22Rv1 (cell line): Measurements from ENCODE around the gene GRN.
"Not testable (repeated sequence)": the region's sequence is repeated elsewhere in the genome, so short reads cannot be mapped to it uniquely, and the experiment has no call there.

Experiments
- H3K27ac ChIP-seq: fragments of 450-650 bp; 2 replicates; pipeline ENCODE4 v1.5.1; 2017
- ZFX ChIP-seq: fragments of 450-650 bp; IDR thresholded peaks from 2 replicates; pipeline ENCODE4 v1.6.1; 2017; ENCODE audit warnings: antibody characterized with exemption, borderline replicate concordance
- TF ChIP-seq, protein P1 (sequence below): fragments of 450-650 bp; IDR thresholded peaks from 2 replicates; pipeline ENCODE4 v1.5.1; 2017; ENCODE audit warnings: mild to moderate bottlenecking

Gene GRN

DNA sequence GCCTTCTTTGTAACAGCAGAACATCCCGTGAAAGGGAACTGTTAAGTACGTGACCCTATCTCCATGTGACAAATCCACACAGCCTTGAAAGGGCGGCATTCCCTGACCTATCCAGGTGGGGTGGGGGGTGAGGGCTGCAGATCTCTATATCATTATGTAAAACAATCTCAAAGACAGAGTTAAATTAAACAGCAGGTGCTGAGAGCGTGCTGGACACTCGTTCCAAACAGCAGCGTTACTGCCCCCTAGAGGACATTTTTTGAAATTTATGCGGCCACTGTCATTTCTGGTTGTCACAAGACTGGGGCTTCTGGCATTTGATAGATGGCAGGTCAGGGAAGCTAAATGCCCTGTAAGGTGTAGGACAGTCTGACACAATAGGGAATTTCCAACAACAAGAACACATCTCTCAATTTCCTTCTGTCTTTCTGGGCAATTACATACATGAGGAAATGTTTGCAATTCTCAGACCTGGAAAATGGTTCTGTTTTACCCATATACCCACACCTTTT lies 13.8 kb upstream of the GRN start:
- TF ChIP-seq, protein P1, sequence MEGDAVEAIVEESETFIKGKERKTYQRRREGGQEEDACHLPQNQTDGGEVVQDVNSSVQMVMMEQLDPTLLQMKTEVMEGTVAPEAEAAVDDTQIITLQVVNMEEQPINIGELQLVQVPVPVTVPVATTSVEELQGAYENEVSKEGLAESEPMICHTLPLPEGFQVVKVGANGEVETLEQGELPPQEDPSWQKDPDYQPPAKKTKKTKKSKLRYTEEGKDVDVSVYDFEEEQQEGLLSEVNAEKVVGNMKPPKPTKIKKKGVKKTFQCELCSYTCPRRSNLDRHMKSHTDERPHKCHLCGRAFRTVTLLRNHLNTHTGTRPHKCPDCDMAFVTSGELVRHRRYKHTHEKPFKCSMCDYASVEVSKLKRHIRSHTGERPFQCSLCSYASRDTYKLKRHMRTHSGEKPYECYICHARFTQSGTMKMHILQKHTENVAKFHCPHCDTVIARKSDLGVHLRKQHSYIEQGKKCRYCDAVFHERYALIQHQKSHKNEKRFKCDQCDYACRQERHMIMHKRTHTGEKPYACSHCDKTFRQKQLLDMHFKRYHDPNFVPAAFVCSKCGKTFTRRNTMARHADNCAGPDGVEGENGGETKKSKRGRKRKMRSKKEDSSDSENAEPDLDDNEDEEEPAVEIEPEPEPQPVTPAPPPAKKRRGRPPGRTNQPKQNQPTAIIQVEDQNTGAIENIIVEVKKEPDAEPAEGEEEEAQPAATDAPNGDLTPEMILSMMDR, result peak; percentile 94
- no peak for TF ChIP-seq ZFX
- no peak overlapping the region for H3K27ac ChIP-seq

DNA sequence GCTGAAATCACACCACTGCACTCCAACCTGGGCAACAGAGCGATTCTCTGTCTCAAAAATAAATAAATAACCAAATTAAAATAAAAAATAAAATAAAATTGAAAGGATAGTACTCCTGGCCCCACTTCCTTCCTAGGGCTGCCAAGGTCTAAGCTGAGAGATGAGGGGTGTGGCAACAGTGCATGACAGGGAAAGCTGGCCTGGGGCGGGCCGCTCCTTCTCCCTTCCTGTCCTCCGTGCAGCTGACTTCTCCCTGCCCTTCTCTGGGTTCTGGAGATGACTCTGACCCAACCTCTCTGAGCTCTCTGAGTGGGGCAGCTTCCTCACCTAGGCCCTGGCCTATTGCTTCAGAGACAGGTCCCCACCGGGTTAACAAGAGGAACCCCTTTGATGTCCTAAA lies 11.7 kb upstream of the GRN start:
- TF ChIP-seq, protein P1, result no peak
- no peak for TF ChIP-seq ZFX
- H3K27ac ChIP-seq, result no peak overlapping the region

DNA sequence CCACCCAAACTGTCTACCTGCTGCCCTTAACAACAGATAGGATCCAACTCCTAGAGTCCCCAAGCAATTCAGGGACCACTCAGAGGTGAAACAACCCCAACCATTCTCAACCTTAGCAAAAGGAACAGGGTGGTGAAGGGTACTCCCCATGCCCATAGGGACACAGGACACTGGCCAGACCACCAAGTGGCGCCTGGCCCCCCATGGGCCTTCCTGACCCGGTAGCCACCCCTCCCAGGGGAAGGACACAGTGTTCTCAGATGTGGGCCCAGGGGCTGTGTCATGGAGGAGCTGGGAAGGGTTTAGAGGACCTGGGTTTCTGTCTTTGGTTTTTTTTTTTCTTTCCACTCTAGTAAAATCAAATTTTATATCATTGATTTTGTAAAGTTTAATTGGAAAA lies 10.8 kb upstream of the GRN start:
- no peak overlapping the region for H3K27ac ChIP-seq
- TF ChIP-seq ZFX, result no peak
- TF ChIP-seq, protein P1, result no peak

DNA sequence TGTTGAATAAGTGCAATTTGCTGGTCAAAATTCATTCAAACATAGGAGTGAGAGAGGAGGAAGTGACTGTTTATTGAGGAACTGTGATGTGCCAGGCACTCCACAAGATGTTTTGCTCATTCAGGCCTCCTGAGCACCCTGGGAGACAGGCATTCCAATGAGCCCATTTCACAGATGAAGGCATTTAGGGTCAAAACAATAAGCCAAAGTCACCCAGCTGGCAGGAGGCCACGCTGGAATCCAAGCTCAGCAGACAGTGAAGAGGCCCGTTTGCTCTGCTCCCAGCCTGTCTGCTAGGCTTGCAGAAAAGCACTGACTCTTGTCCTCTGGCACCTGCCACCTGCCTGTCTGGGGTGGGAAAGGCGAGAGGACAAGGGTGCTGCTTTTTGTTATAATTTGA lies 10.4 kb upstream of the GRN start:
- H3K27ac ChIP-seq, result no peak overlapping the region
- TF ChIP-seq, protein P1, result no peak
- no peak for TF ChIP-seq ZFX

DNA sequence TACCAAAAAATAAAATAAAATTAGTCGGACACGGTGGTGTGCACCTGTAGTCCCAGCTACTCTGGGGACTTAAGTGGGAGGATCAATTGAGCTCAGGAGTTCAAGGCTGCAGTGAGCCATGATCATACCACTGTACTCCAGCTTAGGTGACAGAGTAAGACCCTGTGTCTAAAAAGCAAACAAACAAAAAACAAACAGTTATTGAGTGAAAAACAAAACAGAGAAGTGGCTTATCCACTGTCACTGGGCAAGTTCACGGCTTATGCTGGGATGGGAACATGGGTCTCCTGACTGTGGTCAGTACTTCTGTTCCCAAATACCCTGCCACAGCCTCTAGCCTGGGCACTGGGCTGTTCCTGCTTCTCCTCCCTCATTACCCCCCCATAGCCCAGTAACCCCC lies 9.5 kb upstream of the GRN start:
- TF ChIP-seq ZFX, result no peak
- TF ChIP-seq, protein P1, result no peak
- H3K27ac ChIP-seq, result no peak overlapping the region

DNA sequence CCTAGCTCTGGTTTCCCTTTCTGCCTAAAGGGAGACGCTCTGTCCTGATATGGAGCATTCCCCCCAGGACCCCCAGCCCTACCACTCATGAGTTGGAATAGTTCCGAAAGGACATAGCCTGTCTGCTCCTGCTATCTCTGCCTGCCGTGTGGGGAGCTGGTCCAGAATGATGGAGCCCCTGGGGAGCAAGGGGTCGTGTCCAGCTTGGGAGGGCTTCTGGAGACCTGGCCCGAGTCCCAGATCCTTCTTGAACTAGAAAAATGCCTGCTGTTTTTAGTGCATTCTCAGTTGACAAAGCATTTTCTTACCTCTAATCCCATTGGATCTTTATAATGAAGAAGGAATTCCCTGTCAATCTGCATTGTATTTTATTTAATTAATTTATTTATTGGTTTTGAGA lies 9.1 kb upstream of the GRN start:
- TF ChIP-seq ZFX, result no peak
- TF ChIP-seq, protein P1, result no peak
- no peak overlapping the region for H3K27ac ChIP-seq

DNA sequence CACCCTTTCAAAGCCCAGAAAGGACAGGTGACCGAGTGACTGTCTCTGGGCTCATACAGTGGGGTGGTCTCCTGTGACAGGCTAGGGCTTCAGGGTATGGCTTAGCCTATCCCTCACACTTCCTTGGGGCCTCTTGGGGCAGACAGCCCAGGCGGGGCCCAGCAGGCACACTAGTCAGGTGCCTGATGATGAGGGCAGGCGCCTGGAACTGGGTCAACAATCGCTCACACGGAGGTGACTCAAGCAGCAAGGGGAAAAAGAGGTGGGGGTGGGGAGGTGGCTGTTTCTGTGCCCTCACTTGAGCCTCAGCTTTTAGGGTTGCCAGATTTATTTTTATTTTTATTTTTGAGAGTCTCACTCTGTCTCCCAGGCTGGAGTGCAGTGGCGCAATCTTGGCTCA lies 6.4 kb upstream of the GRN start:
- TF ChIP-seq ZFX, result no peak
- TF ChIP-seq, protein P1, result no peak
- no peak overlapping the region for H3K27ac ChIP-seq

DNA sequence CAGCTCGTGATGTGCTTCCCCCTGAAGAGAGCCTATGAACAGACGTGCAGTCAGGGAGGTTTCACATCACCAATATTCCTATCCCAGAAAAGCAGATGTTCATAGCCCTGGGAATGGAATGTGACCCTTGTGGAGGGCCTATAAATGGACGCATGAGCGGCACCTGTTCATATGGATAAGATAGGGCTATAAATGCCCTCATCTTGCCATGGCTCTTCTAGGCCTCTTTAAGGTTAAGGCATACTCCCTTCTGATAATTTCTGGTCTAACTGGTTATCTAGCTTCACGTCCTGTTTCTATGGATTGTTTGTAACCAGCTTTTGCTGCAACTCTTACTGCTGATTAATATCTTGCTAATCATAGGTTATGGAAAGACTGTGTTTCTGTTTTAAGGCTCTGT lies 4.5 kb upstream of the GRN start:
- not testable (repeated sequence) for H3K27ac ChIP-seq
